ENCODE data around the gene ADD3. TPM values are rescaled to one million over a fixed set of nuclear protein-coding genes. Genes with fewer than 3 reads are reported as not detected.

ADD3 gene
- total and polyA plus RNA-seq, 2 of the 13 experiments (the other 11 are each of a cell fraction or from before 2014, with no cell fraction given) = 44.7 to 57.5 TPM

DNA sequence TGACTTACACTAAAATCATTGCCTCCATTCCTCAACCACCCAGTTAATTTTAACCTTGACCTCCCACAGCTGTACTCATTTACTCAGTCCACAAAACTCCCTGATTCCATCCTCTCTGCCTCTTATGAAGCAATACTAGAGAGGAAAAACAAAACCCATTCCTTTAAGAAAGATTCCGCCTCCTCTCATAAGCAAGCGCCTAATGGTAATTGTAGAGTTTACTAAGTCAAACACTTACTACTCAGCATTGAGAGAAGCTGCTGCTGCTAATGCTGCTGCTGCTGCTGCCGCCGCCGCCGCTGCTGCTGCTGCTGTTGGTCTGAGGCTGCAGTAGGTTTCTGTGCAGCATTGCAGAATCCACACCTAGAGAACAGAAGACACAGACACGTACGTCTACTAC lies 2.1 kb upstream of the ADD3 start (continued):
- TF ChIP-seq, protein P1, sequence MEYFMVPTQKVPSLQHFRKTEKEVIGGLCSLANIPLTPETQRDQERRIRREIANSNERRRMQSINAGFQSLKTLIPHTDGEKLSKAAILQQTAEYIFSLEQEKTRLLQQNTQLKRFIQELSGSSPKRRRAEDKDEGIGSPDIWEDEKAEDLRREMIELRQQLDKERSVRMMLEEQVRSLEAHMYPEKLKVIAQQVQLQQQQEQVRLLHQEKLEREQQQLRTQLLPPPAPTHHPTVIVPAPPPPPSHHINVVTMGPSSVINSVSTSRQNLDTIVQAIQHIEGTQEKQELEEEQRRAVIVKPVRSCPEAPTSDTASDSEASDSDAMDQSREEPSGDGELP (IDR thresholded peaks at IDR 0.05; ENCODE audit: borderline replicate concordance, low read depth) = peak; percentile 73
- no peak for TF ChIP-seq ZNF766 (CRISPR knock-in tag; IDR thresholded peaks at IDR 0.05; ENCODE audit: borderline replicate concordance)
- peak; percentile 32; the same call in 1 of the 2 replicates for TF ChIP-seq ZNF768 (CRISPR knock-in tag; IDR thresholded peaks at IDR 0.05)
- TF ChIP-seq TARDBP (CRISPR knock-in tag; IDR thresholded peaks at IDR 0.05) = no peak
- no peak for TF ChIP-seq SP5 (CRISPR knock-in tag; IDR thresholded peaks at IDR 0.05; ENCODE audit: borderline replicate concordance, low read depth)
- TF ChIP-seq YY1 (IDR thresholded peaks at IDR 0.05; ENCODE audit: insufficient read depth, insufficient replicate concordance, low read depth, low read length) = no peak
- TF ChIP-seq, protein P2, sequence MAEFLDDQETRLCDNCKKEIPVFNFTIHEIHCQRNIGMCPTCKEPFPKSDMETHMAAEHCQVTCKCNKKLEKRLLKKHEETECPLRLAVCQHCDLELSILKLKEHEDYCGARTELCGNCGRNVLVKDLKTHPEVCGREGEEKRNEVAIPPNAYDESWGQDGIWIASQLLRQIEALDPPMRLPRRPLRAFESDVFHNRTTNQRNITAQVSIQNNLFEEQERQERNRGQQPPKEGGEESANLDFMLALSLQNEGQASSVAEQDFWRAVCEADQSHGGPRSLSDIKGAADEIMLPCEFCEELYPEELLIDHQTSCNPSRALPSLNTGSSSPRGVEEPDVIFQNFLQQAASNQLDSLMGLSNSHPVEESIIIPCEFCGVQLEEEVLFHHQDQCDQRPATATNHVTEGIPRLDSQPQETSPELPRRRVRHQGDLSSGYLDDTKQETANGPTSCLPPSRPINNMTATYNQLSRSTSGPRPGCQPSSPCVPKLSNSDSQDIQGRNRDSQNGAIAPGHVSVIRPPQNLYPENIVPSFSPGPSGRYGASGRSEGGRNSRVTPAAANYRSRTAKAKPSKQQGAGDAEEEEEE (CRISPR knock-in tag; IDR thresholded peaks at IDR 0.05; ENCODE audit: borderline replicate concordance) = no peak
- no peak for TF ChIP-seq THAP11 (CRISPR knock-in tag; IDR thresholded peaks at IDR 0.05)
- TF ChIP-seq HNRNPLL (IDR thresholded peaks at IDR 0.05; ENCODE audit: low read depth, low read length, poor library complexity, severe bottlenecking) = peak; percentile 45
- TF ChIP-seq, protein P3, sequence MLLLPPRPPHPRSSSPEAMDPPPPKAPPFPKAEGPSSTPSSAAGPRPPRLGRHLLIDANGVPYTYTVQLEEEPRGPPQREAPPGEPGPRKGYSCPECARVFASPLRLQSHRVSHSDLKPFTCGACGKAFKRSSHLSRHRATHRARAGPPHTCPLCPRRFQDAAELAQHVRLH (CRISPR knock-in tag; IDR thresholded peaks at IDR 0.05; ENCODE audit: borderline replicate concordance, low read depth) = no peak
- TF ChIP-seq, protein P4, sequence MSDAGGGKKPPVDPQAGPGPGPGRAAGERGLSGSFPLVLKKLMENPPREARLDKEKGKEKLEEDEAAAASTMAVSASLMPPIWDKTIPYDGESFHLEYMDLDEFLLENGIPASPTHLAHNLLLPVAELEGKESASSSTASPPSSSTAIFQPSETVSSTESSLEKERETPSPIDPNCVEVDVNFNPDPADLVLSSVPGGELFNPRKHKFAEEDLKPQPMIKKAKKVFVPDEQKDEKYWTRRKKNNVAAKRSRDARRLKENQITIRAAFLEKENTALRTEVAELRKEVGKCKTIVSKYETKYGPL (CRISPR knock-in tag; IDR thresholded peaks at IDR 0.05) = no peak
- 0 out of 2 replicates have a peak, but pooled peaks have one; percentile 7 for TF ChIP-seq HNF4A (CRISPR knock-in tag; IDR thresholded peaks at IDR 0.05)
- TF ChIP-seq NR2F1 (CRISPR knock-in tag; IDR thresholded peaks at IDR 0.05) = peak; percentile 33 to 48; a peak in 1 of 4 replicates
- peak; percentile 95; the same call in 1 of the 2 replicates for TF ChIP-seq ZNF292 (CRISPR knock-in tag; IDR thresholded peaks at IDR 0.05; ENCODE audit: borderline replicate concordance, low read depth)
- no peak for TF ChIP-seq PHB2 (IDR thresholded peaks at IDR 0.05; ENCODE audit: partially characterized antibody)
- TF ChIP-seq FOXA3 (CRISPR knock-in tag; IDR thresholded peaks at IDR 0.05) = 0 out of 2 replicates have a peak, but pooled peaks have one; percentile 21

Data from HepG2 (cell line).